Measurements from ENCODE around the gene NUMB.

NUMB gene

DNA sequence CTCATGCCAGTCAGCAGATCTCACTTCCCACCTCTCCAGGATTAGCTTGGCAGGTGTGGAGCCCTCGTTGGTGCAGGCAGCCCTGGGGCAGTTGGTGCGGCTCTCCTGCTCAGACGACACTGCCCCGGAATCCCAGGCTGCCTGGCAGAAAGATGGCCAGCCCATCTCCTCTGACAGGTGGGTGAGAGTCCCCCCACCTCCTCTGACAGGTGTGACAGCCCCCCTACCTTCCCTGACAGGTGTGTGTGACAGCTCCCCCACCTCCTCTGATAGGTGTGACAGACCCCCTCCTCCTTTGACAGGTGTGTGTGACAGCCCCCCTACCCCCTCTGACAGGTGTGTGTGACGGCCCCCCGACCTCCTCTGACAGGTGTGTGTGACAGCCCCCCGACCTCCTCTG, 194.7 kb downstream of the NUMB start:
- DNase-seq (ENCODE audit: low spot score): no peak

GRCh38 chr14:73262427-73263183, 195.7 kb downstream of the NUMB start:
- no peak for TF ChIP-seq CTCF (IDR thresholded peaks at IDR 0.05; ENCODE audit: extremely low read depth, insufficient read depth, missing control alignments)
- DNase-seq (ENCODE audit: low spot score): no peak
- in situ Hi-C loops (cut with MboI; ENCODE audit: low pct_unique_long_range_greater_than_20kb, low sequenced_read_pairs, unreplicated experiment): no loop called here

More for the DNA sequence above, 194.7 kb downstream of the NUMB start:
- no peak for TF ChIP-seq CTCF (IDR thresholded peaks at IDR 0.05; ENCODE audit: extremely low read depth, insufficient read depth, missing control alignments)
- in situ Hi-C loops (cut with MboI; ENCODE audit: low pct_unique_long_range_greater_than_20kb, low sequenced_read_pairs, unreplicated experiment): no loop called here

DNA sequence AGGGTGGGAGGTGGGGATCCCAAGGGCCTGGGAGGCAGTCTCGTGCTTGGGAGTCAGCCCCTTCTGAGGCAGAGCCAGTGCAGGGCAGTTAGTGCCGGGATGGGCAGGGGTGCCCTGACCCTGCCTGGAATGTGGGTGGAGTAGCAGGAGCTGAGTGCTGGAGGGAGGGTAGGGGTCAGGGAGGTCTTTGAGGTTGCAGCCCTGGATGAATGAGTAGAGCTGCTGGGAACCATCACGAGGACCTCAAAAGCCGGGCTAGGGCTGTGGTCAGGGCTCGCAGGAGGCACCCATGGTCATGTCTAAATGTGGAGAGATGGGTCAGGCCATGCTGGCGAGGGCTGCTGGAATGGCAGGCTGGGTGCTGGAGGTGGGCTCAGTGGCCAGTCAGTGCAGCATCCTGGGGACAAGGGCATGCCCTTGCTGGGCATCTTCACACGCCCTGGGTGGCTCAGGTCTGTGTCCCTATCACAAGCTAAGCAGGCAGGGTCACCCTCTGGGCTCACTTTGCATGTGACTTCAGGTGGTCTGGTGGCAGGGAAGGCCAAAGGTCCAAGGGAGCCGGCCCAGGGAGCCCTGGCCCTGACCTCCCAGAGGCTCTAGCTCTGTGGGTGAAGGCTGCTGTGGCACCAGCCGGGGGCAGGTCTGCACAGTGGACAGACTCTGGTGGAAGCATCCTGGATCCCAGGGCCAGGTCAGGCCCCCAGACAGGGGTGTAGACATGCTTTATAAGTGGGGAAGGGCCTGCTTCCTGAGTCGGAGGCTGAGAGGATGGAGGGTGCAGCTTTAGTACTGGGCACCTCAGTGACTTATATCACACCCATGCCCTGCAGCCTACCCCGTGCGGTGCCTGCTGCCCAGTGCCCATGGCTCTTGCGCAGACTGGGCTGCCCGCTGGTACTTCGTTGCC, 196.6 kb downstream of the NUMB start:
- in situ Hi-C loops (cut with MboI; ENCODE audit: low pct_unique_long_range_greater_than_20kb, low sequenced_read_pairs, unreplicated experiment): no loop called here
- TF ChIP-seq CTCF (IDR thresholded peaks at IDR 0.05; ENCODE audit: extremely low read depth, insufficient read depth, missing control alignments): no peak
- no peak for DNase-seq (ENCODE audit: low spot score)

DNA sequence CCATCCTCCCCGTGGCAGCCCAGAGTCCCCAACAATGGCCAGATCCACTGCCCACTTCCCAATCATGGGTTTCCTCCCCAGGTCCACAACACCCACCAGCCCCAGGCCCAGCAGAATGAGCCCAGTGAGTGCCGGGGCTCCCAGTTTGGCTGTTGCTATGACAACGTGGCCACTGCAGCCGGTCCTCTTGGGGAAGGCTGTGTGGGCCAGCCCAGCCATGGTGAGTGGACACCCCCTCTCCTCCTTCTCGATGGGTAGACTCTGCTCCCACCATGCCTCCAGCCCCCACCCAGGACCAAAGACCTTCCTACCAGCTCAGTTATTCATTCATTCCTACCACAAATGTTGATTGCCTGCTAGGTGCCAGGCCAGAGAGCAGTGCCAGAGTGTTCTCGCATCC, 197.3 kb downstream of the NUMB start:
- DNase-seq (ENCODE audit: low spot score): no peak
- in situ Hi-C loops (cut with MboI; ENCODE audit: low pct_unique_long_range_greater_than_20kb, low sequenced_read_pairs, unreplicated experiment): no loop called here
- no peak for TF ChIP-seq CTCF (IDR thresholded peaks at IDR 0.05; ENCODE audit: extremely low read depth, insufficient read depth, missing control alignments)

GRCh38 chr14:73260574-73260973, 197.8 kb downstream of the NUMB start:
- DNase-seq (ENCODE audit: low spot score): no peak
- TF ChIP-seq CTCF (IDR thresholded peaks at IDR 0.05; ENCODE audit: extremely low read depth, insufficient read depth, missing control alignments): no peak
- in situ Hi-C loops (cut with MboI; ENCODE audit: low pct_unique_long_range_greater_than_20kb, low sequenced_read_pairs, unreplicated experiment): no loop called here

DNA sequence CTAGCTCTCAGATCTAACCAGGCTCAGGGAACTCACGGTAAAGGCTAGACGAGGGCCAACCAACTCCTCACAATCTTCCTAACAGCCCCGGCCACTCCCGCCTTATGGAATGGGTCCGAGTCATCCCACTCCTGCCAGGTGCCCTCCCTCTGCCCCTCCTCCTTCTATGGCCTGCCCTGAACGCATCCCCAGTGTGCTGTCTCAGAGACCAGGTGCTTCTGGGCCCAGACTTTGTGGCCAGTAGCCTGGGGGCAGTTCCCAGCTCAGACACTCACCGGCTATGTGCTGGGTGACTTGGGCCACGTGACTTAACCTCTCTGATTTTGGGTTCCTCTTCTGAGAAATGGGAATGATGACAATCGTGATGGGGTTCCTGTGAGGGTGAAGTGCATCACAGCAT, 198.5 kb downstream of the NUMB start:
- in situ Hi-C loops (cut with MboI; ENCODE audit: low pct_unique_long_range_greater_than_20kb, low sequenced_read_pairs, unreplicated experiment): no loop called here
- DNase-seq (ENCODE audit: low spot score): no peak
- TF ChIP-seq CTCF (IDR thresholded peaks at IDR 0.05; ENCODE audit: extremely low read depth, insufficient read depth, missing control alignments): no peak

Data from GM13977 (cell line).